ENCODE data around the gene SNX9. TPM values are rescaled to one million over a fixed set of nuclear protein-coding genes. Genes with fewer than 3 reads are reported as not detected.

The SNX9 gene
- total RNA-seq, 1 experiment from 2014 or later: 31.3 TPM

- H2BK20ac ChIP-seq (ENCODE audit: low read depth, low read length, poor library complexity, severe bottlenecking): no peak overlapping the region
- no peak overlapping the region for H3K27ac ChIP-seq (ENCODE audit: insufficient read length, low read depth, low read length)
- H3K23ac ChIP-seq (ENCODE audit: insufficient read length, low read depth, low read length): no peak overlapping the region
- no peak overlapping the region for H2AK5ac ChIP-seq (ENCODE audit: insufficient read length, low read length)
- no peak overlapping the region for H3T11ph ChIP-seq (ENCODE audit: low read length)
- H4K5ac ChIP-seq (ENCODE audit: insufficient read length, low read depth, low read length): no peak overlapping the region
- H4K91ac ChIP-seq (ENCODE audit: insufficient read length, low read depth, low read length): no peak overlapping the region
- no peak overlapping the region for H3K56ac ChIP-seq (ENCODE audit: insufficient read length, low read depth, low read length)
- H3K9ac ChIP-seq (ENCODE audit: extremely low read depth, insufficient read length, low read length): no peak overlapping the region
- H3K9me3 ChIP-seq (ENCODE audit: control insufficient read depth, low read depth, low read length): no peaks in the 10 kb centered on the region
- Mint-ChIP-seq H3K4me3 (no peak overlapping the region), H3K9me3 (no peaks in the 10 kb centered on the region), H3K27me3 (ENCODE audit: low read depth) (no peaks in the 10 kb centered on the region), H3K36me3 (ENCODE audit: insufficient read depth in 1 of 3, low read depth in 3 of 3) (peaks cover 9 to 74% (median 66%) of the 10 kb centered on the region in 3 experiments; a peak in 6 of 7 replicates), H3K27ac (peak overlapping the region in 1 of 3 experiments; percentile 53; a peak in 2 of 7 replicates), H3K4me1 (peaks cover 39 to 41% of the 10 kb centered on the region in 2 experiments)
- H4K20me1 ChIP-seq (ENCODE audit: control insufficient read depth, insufficient read depth, insufficient read length): no peaks in the 10 kb centered on the region
- H2BK5ac ChIP-seq (ENCODE audit: insufficient read length, low read length): no peak overlapping the region
- no peak overlapping the region for H2BK15ac ChIP-seq (ENCODE audit: low read depth, low read length)
- no peak overlapping the region for H3K4ac ChIP-seq (ENCODE audit: low read depth, low read length)
- no peak overlapping the region for H4K8ac ChIP-seq (replicated peaks; ENCODE audit: insufficient read length, low read depth, low read length)
- H3K4me1 ChIP-seq (ENCODE audit: insufficient read depth, low read length): peaks cover 4% of the 10 kb centered on the region
- H3K18ac ChIP-seq (ENCODE audit: insufficient read length, low read depth, low read length): no peak overlapping the region
- H2AFZ ChIP-seq (ENCODE audit: low read length): no peak overlapping the region
- no CpG with 5 or more reads among the region's 3 CpGs for WGBS (ENCODE audit: extremely low coverage, insufficient read length, low lambda C conversion rate)
- TF ChIP-seq, protein P1, sequence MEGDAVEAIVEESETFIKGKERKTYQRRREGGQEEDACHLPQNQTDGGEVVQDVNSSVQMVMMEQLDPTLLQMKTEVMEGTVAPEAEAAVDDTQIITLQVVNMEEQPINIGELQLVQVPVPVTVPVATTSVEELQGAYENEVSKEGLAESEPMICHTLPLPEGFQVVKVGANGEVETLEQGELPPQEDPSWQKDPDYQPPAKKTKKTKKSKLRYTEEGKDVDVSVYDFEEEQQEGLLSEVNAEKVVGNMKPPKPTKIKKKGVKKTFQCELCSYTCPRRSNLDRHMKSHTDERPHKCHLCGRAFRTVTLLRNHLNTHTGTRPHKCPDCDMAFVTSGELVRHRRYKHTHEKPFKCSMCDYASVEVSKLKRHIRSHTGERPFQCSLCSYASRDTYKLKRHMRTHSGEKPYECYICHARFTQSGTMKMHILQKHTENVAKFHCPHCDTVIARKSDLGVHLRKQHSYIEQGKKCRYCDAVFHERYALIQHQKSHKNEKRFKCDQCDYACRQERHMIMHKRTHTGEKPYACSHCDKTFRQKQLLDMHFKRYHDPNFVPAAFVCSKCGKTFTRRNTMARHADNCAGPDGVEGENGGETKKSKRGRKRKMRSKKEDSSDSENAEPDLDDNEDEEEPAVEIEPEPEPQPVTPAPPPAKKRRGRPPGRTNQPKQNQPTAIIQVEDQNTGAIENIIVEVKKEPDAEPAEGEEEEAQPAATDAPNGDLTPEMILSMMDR (conservative IDR thresholded peaks at IDR 0.05): no peak
- no peak overlapping the region for H2BK12ac ChIP-seq (ENCODE audit: insufficient read length, low read depth, low read length)
- no peak for DNase-seq
- no peaks in the 10 kb centered on the region for H3K27me3 ChIP-seq (ENCODE audit: insufficient read depth, low read length)
- H3K79me1 ChIP-seq (ENCODE audit: insufficient read depth, low read depth, low read length, poor library complexity, severe bottlenecking): no peaks in the 10 kb centered on the region
- no peak overlapping the region for H3K4me2 ChIP-seq (ENCODE audit: insufficient read depth, insufficient read length, low read length)
- H3K14ac ChIP-seq (ENCODE audit: insufficient read depth, low read length): no peak overlapping the region
- H2BK120ac ChIP-seq (ENCODE audit: low read depth, low read length, poor library complexity, severe bottlenecking): no peak overlapping the region
- no peaks in the 10 kb centered on the region for H3K23me2 ChIP-seq (ENCODE audit: insufficient read length, low read depth, low read length, poor library complexity, severe bottlenecking)
- H3K79me2 ChIP-seq (ENCODE audit: insufficient read depth, low read length): no peaks in the 10 kb centered on the region
Observed at GRCh38 chr6:157929765-157930319, 106.8 kb downstream of the SNX9 start.

Data from H9 (cell line).